Caco-2 (cell line): Measurements from ENCODE around the gene TCF12. TPM values are rescaled to one million over a fixed set of nuclear protein-coding genes. Genes with fewer than 3 reads are reported as not detected.
A peak's percentile ranks its signal among the peaks of the same experiment; 100 is the strongest.

Source experiments
- BruUV-seq: library from RNA; stranded (reverse); fragments of 400-500 nt; replicated peaks from 2 replicates; lab custom pipeline; 2021; lab: Mats Ljungman, UMichigan
- CTCF ChIA-PET: fragments of 300-600 bp; sonication (Branson Sonifier 250); formaldehyde crosslinking; loops from one replicate; lab custom pipeline; 2022; ENCODE audit warnings: antibody characterized with exemption; lab: Charles Lee
- POLR2A ChIA-PET: fragments of 300-600 bp; sonication (Branson Sonifier 250); formaldehyde crosslinking; loops from one replicate; lab custom pipeline; 2022; ENCODE audit warnings: antibody characterized with exemption; lab: Charles Lee
- DNase-seq, 2 experiments: peaks; one replicate each; pipeline versions ENCODE4 v3.0.0 to v3.0.0-alpha.2; 2020 to 2022
- H3K27me3 ChIP-seq: replicated peaks from 2 replicates; pipeline ENCODE4 v1.6.0; 2011; ENCODE audit warnings: low read length; ENCODE audit not compliant: control insufficient read depth, insufficient read depth
- H3K36me3 ChIP-seq: 2 replicates; pipeline ENCODE4 v1.5.1; 2011; ENCODE audit warnings: low read length; ENCODE audit not compliant: control insufficient read depth, insufficient read depth
- H3K4me1 ChIP-seq: fragments of 250-450 bp; sonication (Bioruptor Pico); 2 replicates; pipeline ENCODE4 v1.5.1; 2020; ENCODE audit warnings: mild to moderate bottlenecking
- H3K4me3 ChIP-seq: 2 replicates; pipeline ENCODE4 v1.5.1; 2011; ENCODE audit warnings: low read depth, mild to moderate bottlenecking, control low read depth, low read length
- H3K9me3 ChIP-seq: fragments of 250-450 bp; sonication (Bioruptor Pico); 2 replicates; pipeline ENCODE4 v1.5.1; 2020; ENCODE audit warnings: mild to moderate bottlenecking, moderate library complexity
- H3K27ac Mint-ChIP-seq: one replicate; pipeline ENCODE4 v1.8.0; 2022; ENCODE audit warnings: mixed read lengths; ENCODE audit not compliant: unreplicated experiment
- H3K27me3 Mint-ChIP-seq: one replicate; pipeline ENCODE4 v1.8.0; 2022; ENCODE audit warnings: mixed read lengths; ENCODE audit not compliant: insufficient read depth, unreplicated experiment
- H3K36me3 Mint-ChIP-seq: one replicate; pipeline ENCODE4 v1.8.0; 2022; ENCODE audit warnings: mild to moderate bottlenecking, mixed read lengths; ENCODE audit not compliant: insufficient read depth, unreplicated experiment
- H3K4me1 Mint-ChIP-seq: one replicate; pipeline ENCODE4 v1.8.0; 2022; ENCODE audit warnings: low read depth, mixed read lengths; ENCODE audit not compliant: unreplicated experiment
- H3K4me3 Mint-ChIP-seq: one replicate; pipeline ENCODE4 v1.8.0; 2022; ENCODE audit warnings: mild to moderate bottlenecking, moderate library complexity, mixed read lengths; ENCODE audit not compliant: unreplicated experiment
- H3K9me3 Mint-ChIP-seq: one replicate; pipeline ENCODE4 v1.8.0; 2022; ENCODE audit warnings: mixed read lengths; ENCODE audit not compliant: unreplicated experiment
- intact Hi-C: fragments of 100-400 bp; cut with micrococcal nuclease; formaldehyde crosslinking; loops from one replicate; pipeline ENCODE4 v1.10.0; 2022; ENCODE audit not compliant: unreplicated experiment
- total RNA-seq: library from RNA; stranded (reverse); gene quantifications from 2 replicates; pipeline ENCODE4 v1.2.3, GENCODE V29; 2022
- TF ChIP-seq, protein P1 (sequence below), 2 experiments: fragments of 200-600 bp in 1 of 2; IDR thresholded peaks; 1 replicate in 1 of 2; 2 replicates in 1 of 2; pipeline versions ENCODE4 v1.5.1 to v1.8.0; 2011 to 2022; ENCODE audit warnings: antibody characterized with exemption in 1 of 2, control low read depth in 1 of 2, inconsistent platforms in 1 of 2, low read depth in 1 of 2, low read length in 1 of 2, mild to moderate bottlenecking in 1 of 2, moderate library complexity in 1 of 2; ENCODE audit not compliant: insufficient read depth in 1 of 2, severe bottlenecking in 1 of 2, unreplicated experiment in 1 of 2

The TCF12 gene
- total RNA-seq, 1 experiment from 2014 or later = 64.4 TPM

GRCh38 chr15:57183614-57184344 lies 265.3 kb downstream of the TCF12 start:
- ChIA-PET CTCF (no interaction called here), POLR2A (interaction anchor here (0.6 kb wide), 1 partner anchor 397 kb away, joined by 4 read pairs; no protein-coding TSS in a partner anchor)
- no peaks in the 10 kb centered on the region for H3K9me3 Mint-ChIP-seq
- H3K4me3 Mint-ChIP-seq = no peak overlapping the region
- Histone ChIP-seq H3K4me1 (no peaks in the 10 kb centered on the region), H3K4me3 (no peak overlapping the region), H3K36me3 (no peaks in the 10 kb centered on the region; the same call in 1 of the 2 replicates), H3K27me3 (no peaks in the 10 kb centered on the region), H3K9me3 (no peaks in the 10 kb centered on the region)
- H3K27me3 Mint-ChIP-seq = no peaks in the 10 kb centered on the region
- no peak overlapping the region for H3K27ac Mint-ChIP-seq
- no peak for DNase-seq
- TF ChIP-seq, protein P1, sequence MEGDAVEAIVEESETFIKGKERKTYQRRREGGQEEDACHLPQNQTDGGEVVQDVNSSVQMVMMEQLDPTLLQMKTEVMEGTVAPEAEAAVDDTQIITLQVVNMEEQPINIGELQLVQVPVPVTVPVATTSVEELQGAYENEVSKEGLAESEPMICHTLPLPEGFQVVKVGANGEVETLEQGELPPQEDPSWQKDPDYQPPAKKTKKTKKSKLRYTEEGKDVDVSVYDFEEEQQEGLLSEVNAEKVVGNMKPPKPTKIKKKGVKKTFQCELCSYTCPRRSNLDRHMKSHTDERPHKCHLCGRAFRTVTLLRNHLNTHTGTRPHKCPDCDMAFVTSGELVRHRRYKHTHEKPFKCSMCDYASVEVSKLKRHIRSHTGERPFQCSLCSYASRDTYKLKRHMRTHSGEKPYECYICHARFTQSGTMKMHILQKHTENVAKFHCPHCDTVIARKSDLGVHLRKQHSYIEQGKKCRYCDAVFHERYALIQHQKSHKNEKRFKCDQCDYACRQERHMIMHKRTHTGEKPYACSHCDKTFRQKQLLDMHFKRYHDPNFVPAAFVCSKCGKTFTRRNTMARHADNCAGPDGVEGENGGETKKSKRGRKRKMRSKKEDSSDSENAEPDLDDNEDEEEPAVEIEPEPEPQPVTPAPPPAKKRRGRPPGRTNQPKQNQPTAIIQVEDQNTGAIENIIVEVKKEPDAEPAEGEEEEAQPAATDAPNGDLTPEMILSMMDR (IDR thresholded peaks at IDR 0.05; ENCODE audit: insufficient read depth in 1 of 2, low read depth in 1 of 2, low read length in 1 of 2, severe bottlenecking in 1 of 2, unreplicated experiment in 1 of 2) = no peak
- intact Hi-C loops = no loop called here
- no peaks in the 10 kb centered on the region for H3K4me1 Mint-ChIP-seq
- peaks cover 18% of the 10 kb centered on the region for H3K36me3 Mint-ChIP-seq
- BruUV-seq = no TSS peak

DNA sequence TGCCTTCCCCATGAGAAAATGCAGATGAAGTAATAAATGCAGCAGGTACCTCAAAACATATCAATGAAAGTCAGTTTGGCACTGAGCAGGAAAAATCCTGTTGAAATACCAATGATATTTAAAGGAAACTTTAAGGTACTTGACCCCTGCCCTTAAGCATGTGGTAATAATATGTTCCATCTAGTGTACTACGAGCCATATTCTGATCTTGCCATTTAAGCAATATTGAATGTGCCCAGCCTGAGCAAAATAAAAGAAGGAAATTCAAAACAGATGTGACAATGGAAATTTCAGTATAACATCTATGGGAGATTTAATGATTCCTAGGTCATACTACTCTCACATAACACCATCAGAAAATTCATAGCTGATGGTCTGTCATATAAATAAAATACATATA lies 266.1 kb downstream of the TCF12 start:
- Histone ChIP-seq H3K4me3 (no peak overlapping the region), H3K9me3 (no peaks in the 10 kb centered on the region), H3K4me1 (no peaks in the 10 kb centered on the region), H3K36me3 (no peaks in the 10 kb centered on the region; the same call in 1 of the 2 replicates), H3K27me3 (no peaks in the 10 kb centered on the region)
- Mint-ChIP-seq H3K9me3 (no peaks in the 10 kb centered on the region), H3K4me1 (no peaks in the 10 kb centered on the region), H3K27ac (no peak overlapping the region), H3K27me3 (no peaks in the 10 kb centered on the region), H3K36me3 (peaks cover 18% of the 10 kb centered on the region), H3K4me3 (no peak overlapping the region)
- TF ChIP-seq, protein P1 (IDR thresholded peaks at IDR 0.05; ENCODE audit: insufficient read depth in 1 of 2, low read depth in 1 of 2, low read length in 1 of 2, severe bottlenecking in 1 of 2, unreplicated experiment in 1 of 2) = no peak
- no peak for DNase-seq
- no TSS peak for BruUV-seq
- CTCF ChIA-PET = no interaction called here
- intact Hi-C loops = no loop called here
- POLR2A ChIA-PET = no interaction called here

DNA sequence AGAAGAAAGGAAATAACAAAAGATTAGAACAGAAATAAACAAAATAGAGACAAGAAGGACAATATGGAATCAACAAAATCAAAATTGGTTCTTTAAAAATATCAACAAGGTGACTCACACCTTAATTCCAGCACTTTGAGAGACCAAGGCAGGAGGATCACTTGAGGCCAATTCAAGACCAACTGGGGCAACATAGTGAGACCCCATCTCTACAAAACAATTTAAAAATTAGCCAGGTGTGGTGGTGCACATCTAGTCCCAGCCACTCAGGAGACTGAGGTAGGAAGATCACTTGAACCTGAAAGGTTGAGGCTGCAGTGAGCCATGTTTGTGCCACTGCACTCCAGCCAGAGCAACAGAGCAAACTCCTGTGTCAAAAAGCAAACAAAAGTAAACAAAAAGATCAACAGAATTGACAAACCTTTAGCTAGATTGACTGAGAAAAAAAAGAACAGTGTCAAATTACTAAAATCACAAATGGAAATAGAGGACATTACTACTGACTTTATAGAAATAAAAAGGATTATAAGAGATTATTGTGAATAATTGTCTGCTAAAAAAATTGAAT lies 267.1 kb downstream of the TCF12 start:
- no peak overlapping the region for H3K4me3 ChIP-seq
- Mint-ChIP-seq H3K36me3 (peaks cover 18% of the 10 kb centered on the region), H3K27me3 (no peaks in the 10 kb centered on the region), H3K4me3 (no peak overlapping the region), H3K27ac (peak overlapping the region; percentile 17), H3K9me3 (no peaks in the 10 kb centered on the region), H3K4me1 (no peaks in the 10 kb centered on the region)
- CTCF ChIA-PET = no interaction called here
- H3K27me3 ChIP-seq = no peaks in the 10 kb centered on the region
- intact Hi-C loops = no loop called here
- POLR2A ChIA-PET = no interaction called here
- no peak for DNase-seq
- TF ChIP-seq, protein P1 (IDR thresholded peaks at IDR 0.05; ENCODE audit: insufficient read depth in 1 of 2, low read depth in 1 of 2, low read length in 1 of 2, severe bottlenecking in 1 of 2, unreplicated experiment in 1 of 2) = no peak
- no peaks in the 10 kb centered on the region; the same call in 1 of the 2 replicates for H3K36me3 ChIP-seq
- no peaks in the 10 kb centered on the region for H3K9me3 ChIP-seq
- BruUV-seq = no TSS peak
- H3K4me1 ChIP-seq = no peaks in the 10 kb centered on the region
